ENCODE results near the gene NR6A1. TPM values are rescaled to one million over a fixed set of nuclear protein-coding genes. Genes with fewer than 3 reads are reported as not detected.
A peak's percentile ranks its signal among the peaks of the same experiment; 100 is the strongest.

Gene NR6A1
- total and polyA plus RNA-seq, 2 of the 8 experiments (the other 6 are each of a cell fraction or from before 2014, with no cell fraction given): 93.2 to 237 TPM

- ChIA-PET POLR2A (ENCODE audit: partially characterized antibody) (interaction anchor here (0.9 to 5.5 kb wide), 6 partner anchors 9 to 162 kb away, joined by 3 to 50 read pairs (median 4); partner anchors contain the start of gene NR6A1), CTCF (ENCODE audit: partially characterized antibody) (interaction anchor here (1.0 to 5.5 kb wide), 7 partner anchors 7 to 162 kb away, joined by 3 to 31 read pairs (median 9); partner anchors contain the start of gene WDR38)
- Histone ChIP-seq H3K4me3 (ENCODE audit: extremely low read depth in 1 of 4, insufficient read depth in 2 of 4, low read depth in 3 of 4, low read length in 4 of 4) (peak overlapping the region; percentile 22 to 56 (median 24); a peak in 6 of 8 replicates), H3K9me3 (ENCODE audit: insufficient read depth in 2 of 2, low read depth in 1 of 2, low read length in 1 of 2) (no peaks in the 10 kb centered on the region), H2BK15ac (ENCODE audit: low read length) (no peak overlapping the region), H3K79me2 (ENCODE audit: control insufficient read depth in 1 of 2, insufficient read depth in 2 of 2, low read length in 2 of 2) (peaks cover 0 to 84% of the 10 kb centered on the region in 2 experiments; a peak in 3 of 4 replicates), H2BK5ac (ENCODE audit: low read depth, low read length) (peak overlapping the region; percentile 50; the same call in 1 of the 2 replicates), H3K14ac (ENCODE audit: insufficient read length) (no peak overlapping the region), H3K79me1 (ENCODE audit: low read depth, low read length) (no peaks in the 10 kb centered on the region), H3K27ac (ENCODE audit: low read depth, low read length) (peak overlapping the region; percentile 46; the same call in 1 of the 2 replicates), H2BK20ac (ENCODE audit: low read length) (no peak overlapping the region), H3K36me3 (ENCODE audit: control insufficient read depth in 2 of 4, insufficient read depth in 4 of 4, low read length in 3 of 4) (no peaks in the 10 kb centered on the region), H3K27me3 (replicated peaks in 1 of 4; ENCODE audit: control insufficient read depth in 3 of 4, extremely low read depth in 1 of 4, insufficient read depth in 3 of 4, low read length in 3 of 4) (no peaks in the 10 kb centered on the region), H2AK5ac (ENCODE audit: low read depth, low read length) (no peak overlapping the region), H4K5ac (ENCODE audit: insufficient read length, low read depth, low read length) (no peak overlapping the region), H3K56ac (replicated peaks; ENCODE audit: insufficient read length, low read depth, low read length) (no peak overlapping the region), H3K4ac (replicated peaks; ENCODE audit: insufficient read length, low read depth, low read length) (peak overlapping the region; percentile 57), H4K91ac (replicated peaks; ENCODE audit: insufficient read length, low read length) (no peak overlapping the region), H3K23me2 (ENCODE audit: low read depth, low read length) (0 out of 2 replicates have a peak, but pooled peaks cover 3% of the 10 kb centered on the region), H4K8ac (ENCODE audit: extremely low read depth, insufficient read depth, low read length) (no peak overlapping the region), H4K20me1 (replicated peaks in 1 of 2; ENCODE audit: control insufficient read depth in 1 of 2, insufficient read depth in 2 of 2, low read length in 2 of 2) (no peaks in the 10 kb centered on the region), H3K23ac (ENCODE audit: insufficient read length) (no peak overlapping the region), H3K18ac (ENCODE audit: extremely low read depth, low read length) (no peak overlapping the region; the same call in 1 of the 2 replicates), H3K4me1 (replicated peaks in 1 of 4; ENCODE audit: control insufficient read depth in 3 of 4, insufficient read depth in 4 of 4, low read length in 3 of 4) (peaks cover 15 to 55% (median 29%) of the 10 kb centered on the region in 4 experiments), H3K9ac (replicated peaks in 1 of 4; ENCODE audit: extremely low read depth in 1 of 4, low read depth in 3 of 4, low read length in 3 of 4) (peak overlapping the region in 1 of 4 experiments; percentile 20; a peak in 1 of 7 replicates), H3K4me2 (ENCODE audit: insufficient read depth in 1 of 2, low read depth in 2 of 2, low read length in 2 of 2) (peak overlapping the region; percentile 61 to 76), H2BK12ac (ENCODE audit: low read depth, low read length) (no peak overlapping the region), H2AFZ (ENCODE audit: low read length) (no peak overlapping the region), H2BK120ac (replicated peaks; ENCODE audit: low read depth, low read length) (peak overlapping the region; percentile 91)
- FAIRE-seq: peak; percentile 72
- 3% methylated on average over 3 of the region's 3 CpGs; no CpG with 5 or more reads in 1 of the 2 experiments for WGBS, 2 experiments (ENCODE audit: extremely low coverage in 1 of 2, insufficient coverage in 1 of 2, insufficient read length in 1 of 2, insufficient replicate concordance in 2 of 2, low coverage in 1 of 2, low lambda C conversion rate in 2 of 2, missing lambda C conversion rate in 1 of 2)
- DNase-seq (ENCODE audit: low read depth in 1 of 2, low spot score in 2 of 2): no peak
- peak; percentile 60 for TF ChIP-seq ASH2L (IDR thresholded peaks at IDR 0.05; ENCODE audit: low read length)
- no peak for TF ChIP-seq GTF2F1 (IDR thresholded peaks at IDR 0.05; ENCODE audit: borderline replicate concordance, low read depth, low read length)
- TF ChIP-seq TAF1 (IDR thresholded peaks at IDR 0.05; ENCODE audit: low read depth, low read length): no peak
- peak; percentile 38; the same call in 1 of the 2 replicates for TF ChIP-seq CEBPB (IDR thresholded peaks at IDR 0.05; ENCODE audit: low read depth, low read length)
- TF ChIP-seq BACH1 (IDR thresholded peaks at IDR 0.05; ENCODE audit: low read length): no peak
- no peak for TF ChIP-seq MAX (IDR thresholded peaks at IDR 0.05)
- TF ChIP-seq EP300 (IDR thresholded peaks at IDR 0.05; ENCODE audit: borderline replicate concordance in 1 of 2, low read depth in 2 of 2, low read length in 2 of 2): peak in 1 of 2 experiments; percentile 51; a peak in 1 of 3 replicates
- no peak for TF ChIP-seq ATF3 (IDR thresholded peaks at IDR 0.05; ENCODE audit: insufficient read depth, low read depth, low read length)
- TF ChIP-seq EGR1 (IDR thresholded peaks at IDR 0.05; ENCODE audit: borderline replicate concordance, low read depth, low read length): 0 out of 2 replicates have a peak, but pooled peaks have one; percentile 39
Observed at GRCh38 chr9:124758061-124758460, 13.1 kb downstream of the NR6A1 start.

Data from H1 (cell line).